ENCODE data around the gene RBM47.

The RBM47 gene

GRCh38 chr4:40502220-40502619 is 127.4 kb downstream of the RBM47 start:
- H3K27me3 ChIP-seq (ENCODE audit: insufficient read depth, low read depth, severe bottlenecking) = no peaks in the 10 kb centered on the region
- no peaks in the 10 kb centered on the region for H3K9me3 ChIP-seq (ENCODE audit: severe bottlenecking)
- no peak for DNase-seq
- H3K27ac ChIP-seq = no peak overlapping the region
- no peak for TF ChIP-seq CTCF (IDR thresholded peaks at IDR 0.05; ENCODE audit: low read depth, low read length)
- peaks cover 8% of the 10 kb centered on the region; the same call in 1 of the 2 replicates for H3K36me3 ChIP-seq
- H3K4me3 ChIP-seq (ENCODE audit: low read depth, low read length) = no peak overlapping the region

DNA sequence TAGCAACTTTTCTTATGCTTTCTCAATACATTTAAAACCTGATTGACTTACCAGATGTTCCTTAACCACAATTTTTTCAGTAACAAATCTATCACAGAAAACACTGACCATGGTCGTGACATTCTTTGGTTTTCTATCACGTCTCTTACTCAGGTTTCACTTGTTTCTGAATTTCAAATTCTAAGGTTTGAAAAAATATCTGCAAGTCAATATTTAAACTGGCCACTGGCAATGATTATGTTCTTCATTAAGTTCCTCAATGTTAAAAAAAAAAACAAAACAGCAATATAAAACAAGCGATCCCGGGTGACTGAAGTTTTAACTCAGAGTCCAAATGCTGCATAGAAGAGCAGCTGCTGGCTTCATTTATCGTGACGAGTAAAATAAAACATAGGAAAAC is 128.9 kb downstream of the RBM47 start:
- Histone ChIP-seq H3K27me3 (ENCODE audit: insufficient read depth, low read depth, severe bottlenecking) (no peaks in the 10 kb centered on the region), H3K36me3 (peaks cover 8% of the 10 kb centered on the region; the same call in 1 of the 2 replicates), H3K4me3 (ENCODE audit: low read depth, low read length) (no peak overlapping the region), H3K9me3 (ENCODE audit: severe bottlenecking) (no peaks in the 10 kb centered on the region), H3K27ac (no peak overlapping the region)
- no peak for DNase-seq
- TF ChIP-seq CTCF (IDR thresholded peaks at IDR 0.05; ENCODE audit: low read depth, low read length) = no peak

GRCh38 chr4:40493160-40493559 is 136.5 kb downstream of the RBM47 start:
- Histone ChIP-seq H3K27me3 (ENCODE audit: insufficient read depth, low read depth, severe bottlenecking) (no peaks in the 10 kb centered on the region), H3K4me3 (ENCODE audit: low read depth, low read length) (no peak overlapping the region), H3K9me3 (ENCODE audit: severe bottlenecking) (no peaks in the 10 kb centered on the region), H3K36me3 (no peaks in the 10 kb centered on the region), H3K27ac (no peak overlapping the region)
- TF ChIP-seq CTCF (IDR thresholded peaks at IDR 0.05; ENCODE audit: low read depth, low read length) = no peak
- no peak for DNase-seq

GRCh38 chr4:40492691-40493090 is 137.0 kb downstream of the RBM47 start:
- TF ChIP-seq CTCF (IDR thresholded peaks at IDR 0.05; ENCODE audit: low read depth, low read length) = no peak
- no peak overlapping the region for H3K27ac ChIP-seq
- DNase-seq = no peak
- no peaks in the 10 kb centered on the region for H3K9me3 ChIP-seq (ENCODE audit: severe bottlenecking)
- no peaks in the 10 kb centered on the region for H3K36me3 ChIP-seq
- no peaks in the 10 kb centered on the region for H3K27me3 ChIP-seq (ENCODE audit: insufficient read depth, low read depth, severe bottlenecking)
- no peak overlapping the region for H3K4me3 ChIP-seq (ENCODE audit: low read depth, low read length)

GRCh38 chr4:40490481-40490880 is 139.2 kb downstream of the RBM47 start:
- Histone ChIP-seq H3K4me3 (ENCODE audit: low read depth, low read length) (no peak overlapping the region), H3K27ac (no peak overlapping the region), H3K36me3 (no peaks in the 10 kb centered on the region), H3K27me3 (ENCODE audit: insufficient read depth, low read depth, severe bottlenecking) (no peaks in the 10 kb centered on the region), H3K9me3 (ENCODE audit: severe bottlenecking) (no peaks in the 10 kb centered on the region)
- DNase-seq = no peak
- TF ChIP-seq CTCF (IDR thresholded peaks at IDR 0.05; ENCODE audit: low read depth, low read length) = no peak

DNA sequence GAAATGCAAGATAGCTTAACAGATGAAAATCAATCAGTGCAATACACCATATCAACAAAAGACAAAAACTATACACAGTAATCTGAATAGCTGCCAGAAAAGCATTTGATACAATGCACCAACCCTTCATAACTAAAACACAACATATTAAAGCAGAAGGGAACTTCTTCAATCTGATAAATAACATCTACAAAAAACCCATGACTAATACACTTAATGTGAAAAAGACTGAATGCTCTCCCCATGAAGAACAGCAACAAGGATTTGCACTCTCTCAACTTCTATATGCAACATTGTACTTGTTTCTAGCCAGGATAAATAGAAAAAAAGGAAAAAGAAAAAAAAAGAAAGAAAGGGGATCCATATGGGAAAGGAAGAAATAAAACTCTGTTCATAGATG is 139.7 kb downstream of the RBM47 start:
- Histone ChIP-seq H3K4me3 (ENCODE audit: low read depth, low read length) (no peak overlapping the region), H3K36me3 (no peaks in the 10 kb centered on the region), H3K27me3 (ENCODE audit: insufficient read depth, low read depth, severe bottlenecking) (no peaks in the 10 kb centered on the region), H3K27ac (no peak overlapping the region), H3K9me3 (ENCODE audit: severe bottlenecking) (no peaks in the 10 kb centered on the region)
- no peak for DNase-seq
- no peak for TF ChIP-seq CTCF (IDR thresholded peaks at IDR 0.05; ENCODE audit: low read depth, low read length)

Data from WERI-Rb-1 (cell line).